ENCODE data around the gene NFASC. TPM values are rescaled to one million over a fixed set of nuclear protein-coding genes. Genes with fewer than 3 reads are reported as not detected.

NFASC gene
- polyA plus RNA-seq, 1 donor, result 1.1 TPM

GRCh38 chr1:204927673-204928641 is 57.3 kb downstream of the NFASC start:
- DNase-seq (ENCODE audit: low read depth), result no peak

GRCh38 chr1:204928671-204929486 is 58.2 kb downstream of the NFASC start:
- DNase-seq (ENCODE audit: low read depth), result no peak

GRCh38 chr1:204929487-204930154 is 59.0 kb downstream of the NFASC start:
- DNase-seq (ENCODE audit: low read depth), result no peak

GRCh38 chr1:204930155-204930523 is 59.5 kb downstream of the NFASC start:
- no peak for DNase-seq (ENCODE audit: low read depth)

- no peak for DNase-seq (ENCODE audit: low read depth)
Observed at GRCh38 chr1:204931313-204931712, 60.7 kb downstream of the NFASC start.

GRCh38 chr1:204931768-204932572 is 61.3 kb downstream of the NFASC start:
- no peak for DNase-seq (ENCODE audit: low read depth)

GRCh38 chr1:204932573-204932909 is 61.9 kb downstream of the NFASC start:
- no peak for DNase-seq (ENCODE audit: low read depth)

GRCh38 chr1:204935155-204935554 is 64.5 kb downstream of the NFASC start:
- DNase-seq (ENCODE audit: low read depth), result no peak

GRCh38 chr1:204936765-204937164 is 66.1 kb downstream of the NFASC start:
- DNase-seq (ENCODE audit: low read depth), result no peak

GRCh38 chr1:204937901-204938300 is 67.2 kb downstream of the NFASC start:
- DNase-seq (ENCODE audit: low read depth), result no peak

GRCh38 chr1:204940591-204940990 is 69.9 kb downstream of the NFASC start:
- DNase-seq (ENCODE audit: low read depth), result no peak

- no peak for DNase-seq (ENCODE audit: low read depth)
Observed at GRCh38 chr1:204941421-204942338, 71.0 kb downstream of the NFASC start.

- DNase-seq (ENCODE audit: low read depth), result no peak
Observed at GRCh38 chr1:204943495-204943894, 72.8 kb downstream of the NFASC start.

GRCh38 chr1:204944662-204945061 is 74.0 kb downstream of the NFASC start:
- no peak for DNase-seq (ENCODE audit: low read depth)

GRCh38 chr1:204945565-204945977 is 74.9 kb downstream of the NFASC start:
- DNase-seq (ENCODE audit: low read depth), result no peak

GRCh38 chr1:204946640-204947039 is 76.0 kb downstream of the NFASC start:
- no peak for DNase-seq (ENCODE audit: low read depth)

GRCh38 chr1:204947338-204947737 is 76.7 kb downstream of the NFASC start:
- DNase-seq (ENCODE audit: low read depth), result no peak

- DNase-seq (ENCODE audit: low read depth), result no peak
Observed at GRCh38 chr1:204947747-204948146, 77.1 kb downstream of the NFASC start.

- no peak for DNase-seq (ENCODE audit: low read depth)
Observed at GRCh38 chr1:204950353-204951001, 79.8 kb downstream of the NFASC start.

Data from forelimb muscle (tissue), 1 donor.